Stimulated activated CD4-positive, alpha-beta T cell treated with anti-CD3 and anti-CD28 coated beads, TNF-alpha, amount 100 ng/mL, for 4 hours (primary cell): ENCODE measurements around the gene FBF1.

Source experiments
- DNase-seq, 3 experiments: peaks; one replicate each; pipeline ENCODE4 v3.0.0-alpha.2; 2020; ENCODE audit warnings: low read depth in 3 of 3

The FBF1 gene

GRCh38 chr17:75950421-75950820 is 9.6 kb upstream of the FBF1 start:
- DNase-seq: no peak

- no peak for DNase-seq
Observed at GRCh38 chr17:75945211-75945610, 4.4 kb upstream of the FBF1 start.

- no peak for DNase-seq
Observed at GRCh38 chr17:75943491-75943890, 2.6 kb upstream of the FBF1 start.

- DNase-seq: no peak
Observed at GRCh38 chr17:75942473-75942872, 1.6 kb upstream of the FBF1 start.

GRCh38 chr17:75941442-75941819 is 589 bp upstream of the FBF1 start:
- no peak for DNase-seq

- DNase-seq: no peak
Observed at GRCh38 chr17:75937652-75938051, 3.2 kb downstream of the FBF1 start.

GRCh38 chr17:75933808-75934207 is 7.0 kb downstream of the FBF1 start:
- no peak for DNase-seq

GRCh38 chr17:75932852-75933251 is 8.0 kb downstream of the FBF1 start:
- no peak for DNase-seq

GRCh38 chr17:75931062-75931461 is 9.8 kb downstream of the FBF1 start:
- no peak for DNase-seq

GRCh38 chr17:75927286-75927922 is 13.4 kb downstream of the FBF1 start:
- no peak for DNase-seq

GRCh38 chr17:75926456-75926855 is 14.4 kb downstream of the FBF1 start:
- DNase-seq: no peak

GRCh38 chr17:75925912-75926311 is 14.9 kb downstream of the FBF1 start:
- DNase-seq: no peak

- DNase-seq: no peak
Observed at GRCh38 chr17:75925103-75925502, 15.7 kb downstream of the FBF1 start.

- no peak for DNase-seq
Observed at GRCh38 chr17:75922963-75923874, 17.6 kb downstream of the FBF1 start.

GRCh38 chr17:75922173-75922961 is 18.5 kb downstream of the FBF1 start:
- DNase-seq: no peak

GRCh38 chr17:75921596-75921995 is 19.2 kb downstream of the FBF1 start:
- DNase-seq: no peak

GRCh38 chr17:75920045-75920560 is 20.7 kb downstream of the FBF1 start:
- DNase-seq: no peak

GRCh38 chr17:75919611-75920010 is 21.2 kb downstream of the FBF1 start:
- no peak for DNase-seq

- DNase-seq: no peak
Observed at GRCh38 chr17:75917917-75918445, 22.9 kb downstream of the FBF1 start.

- DNase-seq: no peak
Observed at GRCh38 chr17:75917141-75917916, 23.5 kb downstream of the FBF1 start.

- no peak for DNase-seq
Observed at GRCh38 chr17:75915268-75915667, 25.6 kb downstream of the FBF1 start.
